Mesendoderm (in vitro differentiated cells): ENCODE results near the gene RASL12.

Experiments used
- DNase-seq: peaks from one replicate; pipeline ENCODE4 v3.0.0; 2013
- H2AK5ac ChIP-seq: 2 replicates; pipeline ENCODE4 v1.6.1; 2013; ENCODE audit warnings: low read length, inconsistent platforms
- H2BK120ac ChIP-seq: 2 replicates; pipeline ENCODE4 v1.6.1; 2013; ENCODE audit warnings: low read depth, mild to moderate bottlenecking, low read length, moderate library complexity, mixed read lengths
- H2BK15ac ChIP-seq: replicated peaks from 2 replicates; pipeline ENCODE4 v1.6.1; 2013; ENCODE audit warnings: low read depth, mild to moderate bottlenecking, moderate library complexity
- H2BK5ac ChIP-seq: 2 replicates; pipeline ENCODE4 v1.6.1; 2013; ENCODE audit warnings: low read length, inconsistent platforms
- H3K18ac ChIP-seq: 2 replicates; pipeline ENCODE4 v1.6.1; 2013; ENCODE audit warnings: mild to moderate bottlenecking, low read length, mixed read lengths
- H3K23ac ChIP-seq: one replicate; pipeline ENCODE4 v1.6.1; 2013; ENCODE audit warnings: low read length
- H3K27ac ChIP-seq: 2 replicates; pipeline ENCODE4 v1.5.1; 2013; ENCODE audit warnings: low read depth, mild to moderate bottlenecking, inconsistent platforms, low read length, moderate library complexity
- H3K27me3 ChIP-seq: 2 replicates; pipeline ENCODE4 v1.6.1; 2013; ENCODE audit warnings: low read length, control low read depth, mild to moderate bottlenecking, inconsistent platforms; ENCODE audit not compliant: insufficient read depth, poor library complexity
- H3K36me3 ChIP-seq: 2 replicates; pipeline ENCODE4 v1.6.1; 2013; ENCODE audit warnings: low read length, inconsistent platforms; ENCODE audit not compliant: control insufficient read depth, insufficient read depth
- H3K4ac ChIP-seq: one replicate; pipeline ENCODE4 v1.6.1; 2013; ENCODE audit warnings: low read depth, mild to moderate bottlenecking, low read length, moderate library complexity
- H3K4me1 ChIP-seq: 2 replicates; pipeline ENCODE4 v1.6.1; 2013; ENCODE audit warnings: low read depth, low read length, inconsistent platforms; ENCODE audit not compliant: control insufficient read depth
- H3K4me2 ChIP-seq: 2 replicates; pipeline ENCODE4 v1.6.1; 2013; ENCODE audit warnings: low read length
- H3K4me3 ChIP-seq: 2 replicates; pipeline ENCODE4 v1.5.1; 2013; ENCODE audit warnings: mild to moderate bottlenecking, low read length
- H3K56ac ChIP-seq: one replicate; pipeline ENCODE4 v1.6.1; 2013; ENCODE audit warnings: low read length
- H3K79me1 ChIP-seq: 2 replicates; pipeline ENCODE4 v1.6.1; 2013; ENCODE audit warnings: low read length, inconsistent platforms
- H3K79me2 ChIP-seq: 2 replicates; pipeline ENCODE4 v1.6.1; 2013; ENCODE audit warnings: mild to moderate bottlenecking, low read length; ENCODE audit not compliant: control insufficient read depth, insufficient read depth
- H3K9ac ChIP-seq: 2 replicates; pipeline ENCODE4 v1.6.1; 2013; ENCODE audit warnings: low read length, inconsistent platforms
- H4K5ac ChIP-seq: one replicate; pipeline ENCODE4 v1.6.1; 2013; ENCODE audit warnings: low read length
- H4K8ac ChIP-seq: one replicate; pipeline ENCODE4 v1.6.1; 2013; ENCODE audit warnings: low read depth, mild to moderate bottlenecking, control low read depth, low read length, moderate library complexity
- WGBS: extraction: QIAGEN DNeasy Blood & Tissue Kit; methylation state at CpG from one replicate; pipeline ENCODE4 v1.1.7; 2013; ENCODE audit warnings: low lambda C conversion rate, missing lambda C conversion rate; ENCODE audit not compliant: insufficient coverage; ENCODE audit errors: extremely low coverage; 5-methylcytosine and 5-hydroxymethylcytosine counted together

The RASL12 gene

GRCh38 chr15:65042776-65043327, 24.9 kb downstream of the RASL12 start:
- H3K9ac ChIP-seq = no peak overlapping the region
- no peaks in the 10 kb centered on the region for H3K27me3 ChIP-seq
- no peaks in the 10 kb centered on the region for H3K4me1 ChIP-seq
- H2BK15ac ChIP-seq = no peak overlapping the region
- H3K79me1 ChIP-seq = no peaks in the 10 kb centered on the region
- no peaks in the 10 kb centered on the region for H3K36me3 ChIP-seq
- H4K5ac ChIP-seq = no peak overlapping the region
- no peak overlapping the region for H3K4me3 ChIP-seq
- H2BK5ac ChIP-seq = no peak overlapping the region
- no peak overlapping the region for H2AK5ac ChIP-seq
- no peaks in the 10 kb centered on the region for H3K79me2 ChIP-seq
- H3K18ac ChIP-seq = no peak overlapping the region
- H4K8ac ChIP-seq = no peak overlapping the region
- no CpG with 5 or more reads among the region's 4 CpGs for WGBS
- H3K56ac ChIP-seq = no peak overlapping the region
- no peak overlapping the region for H3K4me2 ChIP-seq
- no peak overlapping the region for H3K27ac ChIP-seq
- no peak for DNase-seq
- no peak overlapping the region for H3K4ac ChIP-seq
- H2BK120ac ChIP-seq = no peak overlapping the region
- H3K23ac ChIP-seq = no peak overlapping the region

GRCh38 chr15:65041787-65042186, 26.0 kb downstream of the RASL12 start:
- Histone ChIP-seq H3K27ac (no peak overlapping the region), H4K5ac (no peak overlapping the region), H3K56ac (no peak overlapping the region), H3K79me1 (no peaks in the 10 kb centered on the region), H3K4me2 (no peak overlapping the region), H2BK120ac (no peak overlapping the region), H3K4me3 (no peak overlapping the region), H3K4ac (no peak overlapping the region), H3K79me2 (no peaks in the 10 kb centered on the region), H3K27me3 (no peaks in the 10 kb centered on the region), H4K8ac (no peak overlapping the region), H3K4me1 (no peaks in the 10 kb centered on the region), H3K36me3 (no peaks in the 10 kb centered on the region), H3K23ac (no peak overlapping the region), H2BK15ac (no peak overlapping the region), H3K9ac (no peak overlapping the region), H2BK5ac (no peak overlapping the region), H3K18ac (no peak overlapping the region), H2AK5ac (no peak overlapping the region)
- no CpG with 5 or more reads among the region's 2 CpGs for WGBS
- no peak for DNase-seq

GRCh38 chr15:65040461-65040860, 27.3 kb downstream of the RASL12 start:
- Histone ChIP-seq H3K4me3 (no peak overlapping the region), H3K23ac (no peak overlapping the region), H3K18ac (no peak overlapping the region), H2BK120ac (no peak overlapping the region), H3K79me1 (no peaks in the 10 kb centered on the region), H3K4me2 (no peak overlapping the region), H4K8ac (no peak overlapping the region), H2BK5ac (no peak overlapping the region), H3K4ac (no peak overlapping the region), H3K27me3 (no peaks in the 10 kb centered on the region), H4K5ac (no peak overlapping the region), H3K79me2 (no peaks in the 10 kb centered on the region), H2BK15ac (no peak overlapping the region), H3K56ac (no peak overlapping the region), H3K4me1 (no peaks in the 10 kb centered on the region), H2AK5ac (no peak overlapping the region), H3K9ac (no peak overlapping the region), H3K27ac (no peak overlapping the region), H3K36me3 (no peaks in the 10 kb centered on the region)
- DNase-seq = no peak
- no CpG with 5 or more reads among the region's 6 CpGs for WGBS

- no CpG with 5 or more reads among the region's 5 CpGs for WGBS
- no peak overlapping the region for H2AK5ac ChIP-seq
- no peak overlapping the region for H2BK120ac ChIP-seq
- no peak overlapping the region for H3K27ac ChIP-seq
- H3K4me1 ChIP-seq = no peaks in the 10 kb centered on the region
- no peak overlapping the region for H2BK5ac ChIP-seq
- H3K4ac ChIP-seq = no peak overlapping the region
- H3K4me2 ChIP-seq = no peak overlapping the region
- no peak for DNase-seq
- H3K18ac ChIP-seq = no peak overlapping the region
- H3K27me3 ChIP-seq = no peaks in the 10 kb centered on the region
- H3K23ac ChIP-seq = no peak overlapping the region
- H3K79me2 ChIP-seq = no peaks in the 10 kb centered on the region
- H4K5ac ChIP-seq = no peak overlapping the region
- no peaks in the 10 kb centered on the region for H3K36me3 ChIP-seq
- no peak overlapping the region for H2BK15ac ChIP-seq
- H3K4me3 ChIP-seq = no peak overlapping the region
- no peak overlapping the region for H3K56ac ChIP-seq
- H4K8ac ChIP-seq = no peak overlapping the region
- H3K9ac ChIP-seq = no peak overlapping the region
- H3K79me1 ChIP-seq = no peaks in the 10 kb centered on the region
Measured at GRCh38 chr15:65038836-65039235, 29.0 kb downstream of the RASL12 start.

GRCh38 chr15:65038428-65038827, 29.4 kb downstream of the RASL12 start:
- Histone ChIP-seq H3K27ac (no peak overlapping the region), H3K9ac (no peak overlapping the region), H3K4me1 (no peaks in the 10 kb centered on the region), H2BK15ac (no peak overlapping the region), H4K5ac (no peak overlapping the region), H3K27me3 (no peaks in the 10 kb centered on the region), H2BK5ac (no peak overlapping the region), H3K56ac (no peak overlapping the region), H3K79me1 (no peaks in the 10 kb centered on the region), H2BK120ac (no peak overlapping the region), H3K4ac (no peak overlapping the region), H3K36me3 (no peaks in the 10 kb centered on the region), H3K18ac (no peak overlapping the region), H3K4me3 (no peak overlapping the region), H2AK5ac (no peak overlapping the region), H3K79me2 (no peaks in the 10 kb centered on the region), H3K4me2 (no peak overlapping the region), H3K23ac (no peak overlapping the region), H4K8ac (no peak overlapping the region)
- no peak for DNase-seq
- WGBS = no CpG with 5 or more reads among the region's 3 CpGs

GRCh38 chr15:65037309-65037708, 30.5 kb downstream of the RASL12 start:
- no peak overlapping the region for H4K8ac ChIP-seq
- no peaks in the 10 kb centered on the region for H3K36me3 ChIP-seq
- H3K23ac ChIP-seq = no peak overlapping the region
- H3K4me3 ChIP-seq = no peak overlapping the region
- H3K79me1 ChIP-seq = no peaks in the 10 kb centered on the region
- no peak overlapping the region for H3K18ac ChIP-seq
- H2BK15ac ChIP-seq = no peak overlapping the region
- H3K9ac ChIP-seq = no peak overlapping the region
- H3K79me2 ChIP-seq = no peaks in the 10 kb centered on the region
- H3K27me3 ChIP-seq = no peaks in the 10 kb centered on the region
- no peak overlapping the region for H3K27ac ChIP-seq
- H4K5ac ChIP-seq = no peak overlapping the region
- DNase-seq = no peak
- no peak overlapping the region for H2BK5ac ChIP-seq
- no peak overlapping the region for H2BK120ac ChIP-seq
- no peak overlapping the region for H2AK5ac ChIP-seq
- WGBS = no CpG with 5 or more reads among the region's 1 CpG
- no peaks in the 10 kb centered on the region for H3K4me1 ChIP-seq
- H3K4ac ChIP-seq = no peak overlapping the region
- no peak overlapping the region for H3K56ac ChIP-seq
- H3K4me2 ChIP-seq = no peak overlapping the region
